ENCODE data around the gene SAP30BP. TPM values are rescaled to one million over a fixed set of nuclear protein-coding genes. Genes with fewer than 3 reads are reported as not detected.

Gene SAP30BP
- total and polyA plus RNA-seq, 2 of the 8 experiments (the other 6 are each of a cell fraction or from before 2014, with no cell fraction given), result 63.3 to 79.9 TPM

- TF ChIP-seq JUND (IDR thresholded peaks at IDR 0.05; ENCODE audit: low read length) (no peak), FOSL1 (IDR thresholded peaks at IDR 0.05; ENCODE audit: insufficient read depth, low read depth, low read length) (no peak), YY1 (IDR thresholded peaks at IDR 0.05; ENCODE audit: low read depth, low read length) (no peak), CEBPB (IDR thresholded peaks at IDR 0.05; ENCODE audit: low read depth, low read length) (no peak), CHD2 (IDR thresholded peaks at IDR 0.05; ENCODE audit: low read length) (no peak), BRCA1 (IDR thresholded peaks at IDR 0.05; ENCODE audit: low read depth, low read length) (no peak), EZH2 (IDR thresholded peaks at IDR 0.05; ENCODE audit: low read depth, low read length, severe bottlenecking) (no peak), RFX5 (IDR thresholded peaks at IDR 0.05; ENCODE audit: borderline replicate concordance, low read depth, low read length) (no peak)
Measured at GRCh38 chr17:75738218-75738802, 71.2 kb downstream of the SAP30BP start (continued).

Data from H1 (cell line).